Measurements from ENCODE around the gene PABPN1L. TPM values are rescaled to one million over a fixed set of nuclear protein-coding genes. Genes with fewer than 3 reads are reported as not detected.

The PABPN1L gene
- total RNA-seq (2014; rRNA removed; shearing (Covaris generic)) = not detected in 2 replicates
- polyA plus RNA-seq (2016; fragmentation: Nextera tagmentation; extraction: Ambion mirVana) = not detected in 2 replicates
- long read RNA-seq = 0 reads

GRCh38 chr16:88866151-88866920 is at the start of gene PABPN1L:
Gene PABPN1L (minus strand): TSS chr16:88866660. CDS start chr16:88866606, 54 bp downstream.
- H3K27ac Mint-ChIP-seq = no peak within 1 kb of the TSS
- ATAC-seq = no peak
- H3F3A ChIP-seq (replicated peaks; ENCODE audit: low read depth) = no peaks in the 10 kb centered on the region

More at GRCh38 chr16:88866151-88866920, at the start of gene PABPN1L:
- Histone ChIP-seq H3K79me2 (replicated peaks; ENCODE audit: insufficient read depth) (no peaks in the 10 kb centered on the region), H3K4me3 (no peak within 1 kb of the TSS), H2AFZ (no peak within 1 kb of the TSS), H3K27me3 (ENCODE audit: insufficient read depth) (no peaks in the 10 kb centered on the region), H3K9me2 (ENCODE audit: insufficient read depth) (no peaks in the 10 kb centered on the region), H3K4me1 (ENCODE audit: insufficient read depth) (no peaks in the 10 kb centered on the region), H3K27ac (ENCODE audit: low read depth) (no peak within 1 kb of the TSS), H3K4me2 (no peak within 1 kb of the TSS), H3K36me3 (ENCODE audit: insufficient read depth) (no peaks in the 10 kb centered on the region), H4K20me1 (replicated peaks; ENCODE audit: insufficient read depth) (no peaks in the 10 kb centered on the region; the same call in 1 of the 2 replicates)
- Mint-ChIP-seq H3K9me3 (no peaks in the 10 kb centered on the region), H3K4me1 (no peaks in the 10 kb centered on the region), H3K27me3 (ENCODE audit: insufficient read depth, low read depth, poor library complexity) (peaks cover 5% of the 10 kb centered on the region), H3K4me3 (no peak within 1 kb of the TSS), H3K36me3 (ENCODE audit: low read depth) (no peaks in the 10 kb centered on the region)
- no peak for DNase-seq (ENCODE audit: low spot score)
- TF ChIP-seq POLR2AphosphoS5 (IDR thresholded peaks at IDR 0.05; ENCODE audit: low read depth) (no peak), STAT1 (IDR thresholded peaks at IDR 0.05; ENCODE audit: unreplicated experiment) (no peak), ZNF331 (CRISPR knock-in tag; IDR thresholded peaks at IDR 0.05; ENCODE audit: low read depth) (no peak), JUNB (IDR thresholded peaks at IDR 0.05; ENCODE audit: unreplicated experiment) (no peak), EZH2 (IDR thresholded peaks at IDR 0.05; ENCODE audit: low read depth, unreplicated experiment) (no peak), CREB1 (CRISPR knock-in tag; IDR thresholded peaks at IDR 0.05; ENCODE audit: low read depth) (no peak), NANOG (IDR thresholded peaks at IDR 0.05; ENCODE audit: borderline replicate concordance) (no peak), ZNF462 (CRISPR knock-in tag; IDR thresholded peaks at IDR 0.05) (no peak)
- TF ChIP-seq, protein P1, sequence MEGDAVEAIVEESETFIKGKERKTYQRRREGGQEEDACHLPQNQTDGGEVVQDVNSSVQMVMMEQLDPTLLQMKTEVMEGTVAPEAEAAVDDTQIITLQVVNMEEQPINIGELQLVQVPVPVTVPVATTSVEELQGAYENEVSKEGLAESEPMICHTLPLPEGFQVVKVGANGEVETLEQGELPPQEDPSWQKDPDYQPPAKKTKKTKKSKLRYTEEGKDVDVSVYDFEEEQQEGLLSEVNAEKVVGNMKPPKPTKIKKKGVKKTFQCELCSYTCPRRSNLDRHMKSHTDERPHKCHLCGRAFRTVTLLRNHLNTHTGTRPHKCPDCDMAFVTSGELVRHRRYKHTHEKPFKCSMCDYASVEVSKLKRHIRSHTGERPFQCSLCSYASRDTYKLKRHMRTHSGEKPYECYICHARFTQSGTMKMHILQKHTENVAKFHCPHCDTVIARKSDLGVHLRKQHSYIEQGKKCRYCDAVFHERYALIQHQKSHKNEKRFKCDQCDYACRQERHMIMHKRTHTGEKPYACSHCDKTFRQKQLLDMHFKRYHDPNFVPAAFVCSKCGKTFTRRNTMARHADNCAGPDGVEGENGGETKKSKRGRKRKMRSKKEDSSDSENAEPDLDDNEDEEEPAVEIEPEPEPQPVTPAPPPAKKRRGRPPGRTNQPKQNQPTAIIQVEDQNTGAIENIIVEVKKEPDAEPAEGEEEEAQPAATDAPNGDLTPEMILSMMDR (conservative IDR thresholded peaks at IDR 0.05; ENCODE audit: low read depth in 2 of 2) = no peak

Data from GM23338 (cell line).